HCT116 (cell line): ENCODE measurements around the gene SMYD4. TPM values are rescaled to one million over a fixed set of nuclear protein-coding genes. Genes with fewer than 3 reads are reported as not detected.

ENCODE experiments used
- ATAC-seq: fragments of 200-7000 bp; cut with Tn5 transposase; 2 replicates; pipeline ENCODE4 v1.9.1; 2020; ENCODE audit warnings: mild to moderate bottlenecking, moderate library complexity
- BruUV-seq: library from RNA; stranded (reverse); fragments of 400-500 nt; replicated peaks from 2 replicates; lab custom pipeline; 2021; lab: Mats Ljungman, UMichigan
- CTCF ChIA-PET: fragments of 300-600 bp; sonication (Branson Sonifier 250); formaldehyde crosslinking; loops from one replicate; lab custom pipeline; 2021; ENCODE audit warnings: antibody characterized with exemption; lab: Charles Lee
- POLR2A ChIA-PET: fragments of 300-600, 350-600 bp; sonication (Branson Sonifier 250); formaldehyde crosslinking; loops from one replicate; lab custom pipeline; 2021; ENCODE audit warnings: antibody characterized with exemption; lab: Charles Lee
- RAD21 ChIA-PET, 2 experiments: fragments of 300-600 bp; sonication (Branson Sonifier 250); formaldehyde crosslinking; loops; one replicate each; lab custom pipeline; 2023; ENCODE audit warnings: low total read pairs in 2 of 2; ENCODE audit not compliant: uncharacterized antibody in 2 of 2, unreplicated experiment in 2 of 2, low non-redundant PET in 1 of 2; lab: Charles Lee
- DNase-seq: peaks from one replicate; pipeline ENCODE4 v3.0.0-alpha.2; 2010; ENCODE audit warnings: low read depth, low spot score
- H2AFZ ChIP-seq: fragments of 200-600 bp; shearing (Covaris generic), sonication (generic); 2 replicates; pipeline ENCODE4 v1.6.1; 2017; ENCODE audit warnings: low read depth, mixed run types, mixed read lengths, antibody characterized with exemption, low read length; ENCODE audit not compliant: poor library complexity, severe bottlenecking
- H3K27ac ChIP-seq: 2 replicates; pipeline ENCODE4 v1.5.1; 2012; ENCODE audit warnings: low read depth, low read length
- H3K27me3 ChIP-seq: fragments of 200-600 bp; sonication (generic); 2 replicates; pipeline ENCODE4 v1.6.1; 2016; ENCODE audit warnings: mixed run types, low read length, mixed read lengths; ENCODE audit not compliant: insufficient read depth
- H3K36me3 ChIP-seq, 2 experiments: fragments of 200-500 bp in 1 of 2; fragments of 200-600 bp in 1 of 2; sonication (Bioruptor generic) in 1 of 2; sonication (generic) in 1 of 2; 2 replicates each; pipeline versions ENCODE4 v1.5.1 to v1.6.1; 2014 to 2016; ENCODE audit warnings: low read length in 2 of 2, inconsistent platforms in 1 of 2, mixed read lengths in 1 of 2, mixed run types in 1 of 2; ENCODE audit not compliant: insufficient read depth in 2 of 2, control insufficient read depth in 1 of 2
- H3K4me1 ChIP-seq, 2 experiments: fragments of 200-600 bp in 1 of 2; sonication (generic) in 1 of 2; 2 replicates each; pipeline versions ENCODE4 v1.5.1 to v1.6.1; 2012 to 2017; ENCODE audit warnings: low read length in 2 of 2, inconsistent platforms in 1 of 2, mild to moderate bottlenecking in 1 of 2, mixed read lengths in 1 of 2, mixed run types in 1 of 2, moderate library complexity in 1 of 2; ENCODE audit not compliant: insufficient read depth in 2 of 2, control insufficient read depth in 1 of 2
- H3K4me2 ChIP-seq: fragments of 200-600 bp; sonication (generic); 2 replicates; pipeline ENCODE4 v1.6.1; 2017; ENCODE audit warnings: mixed run types, low read length, mixed read lengths
- H3K4me3 ChIP-seq, 2 experiments: fragments of 200-600 bp in 1 of 2; sonication (generic) in 1 of 2; replicated peaks in 1 of 2; 2 replicates each; pipeline ENCODE4 v1.5.1; 2011 to 2016; ENCODE audit warnings: low read length in 2 of 2, control low read depth in 1 of 2, low read depth in 1 of 2, mild to moderate bottlenecking in 1 of 2, mixed read lengths in 1 of 2, mixed run types in 1 of 2
- H3K79me2 ChIP-seq: fragments of 200-600 bp; sonication (generic); 2 replicates; pipeline ENCODE4 v1.6.1; 2017; ENCODE audit warnings: mild to moderate bottlenecking, mixed run types, low read length, moderate library complexity, mixed read lengths; ENCODE audit not compliant: insufficient read depth
- H3K9ac ChIP-seq: fragments of 200-600 bp; sonication (generic); 2 replicates; pipeline ENCODE4 v1.6.1; 2016; ENCODE audit warnings: low read length, mixed read lengths
- H3K9me2 ChIP-seq: fragments of 200-600 bp; sonication (generic), shearing (Covaris generic); 2 replicates; pipeline ENCODE4 v1.6.1; 2017; ENCODE audit warnings: mixed run types, mild to moderate bottlenecking, moderate library complexity; ENCODE audit not compliant: insufficient read depth
- H3K9me3 ChIP-seq, 2 experiments: fragments of 200-500 bp in 1 of 2; fragments of 200-600 bp in 1 of 2; sonication (Bioruptor generic) in 1 of 2; sonication (generic) in 1 of 2; 2 replicates each; pipeline ENCODE4 v1.6.1; 2014 to 2017; ENCODE audit warnings: low read length in 2 of 2, mixed read lengths in 2 of 2, inconsistent platforms in 1 of 2, low read depth in 1 of 2, mild to moderate bottlenecking in 1 of 2, mixed run types in 1 of 2, moderate library complexity in 1 of 2; ENCODE audit not compliant: control insufficient read depth in 1 of 2, insufficient read depth in 1 of 2
- H4K20me1 ChIP-seq: fragments of 200-600 bp; sonication (generic), shearing (Covaris generic); 2 replicates; pipeline ENCODE4 v1.6.1; 2017; ENCODE audit warnings: mixed run types, mild to moderate bottlenecking, moderate library complexity; ENCODE audit not compliant: insufficient read depth
- CTCF ChIP-seq, 3 experiments: fragments of 200-600 bp in 1 of 3; sonication (generic) in 1 of 3; IDR thresholded peaks in 2 of 3; conservative IDR thresholded peaks in 1 of 3; 2 replicates each; pipeline ENCODE4 v1.5.1; 2012 to 2017; ENCODE audit warnings: low read depth in 2 of 3, low read length in 2 of 3, antibody characterized with exemption in 1 of 3, borderline replicate concordance in 1 of 3, control low read depth in 1 of 3, mild to moderate bottlenecking in 1 of 3, mixed read lengths in 1 of 3, mixed run types in 1 of 3, moderate library complexity in 1 of 3; ENCODE audit not compliant: insufficient read depth in 1 of 3
- EGR1 ChIP-seq: IDR thresholded peaks from 2 replicates; pipeline ENCODE4 v1.6.1; 2012; ENCODE audit warnings: low read depth
- ELF1 ChIP-seq: IDR thresholded peaks from 2 replicates; pipeline ENCODE4 v1.6.1; 2012; ENCODE audit warnings: low read depth, borderline replicate concordance
- POLR2AphosphoS5 ChIP-seq: IDR thresholded peaks from 2 replicates; pipeline ENCODE4 v1.6.1; 2011; ENCODE audit warnings: mild to moderate bottlenecking, low read depth, low read length, moderate library complexity
- RAD21 ChIP-seq: IDR thresholded peaks from 2 replicates; pipeline ENCODE4 v1.6.1; 2012; ENCODE audit warnings: low read depth, mild to moderate bottlenecking
- YY1 ChIP-seq: IDR thresholded peaks from 2 replicates; pipeline ENCODE4 v1.6.1; 2011; ENCODE audit warnings: low read length, low read depth, moderate library complexity, mild to moderate bottlenecking; ENCODE audit not compliant: insufficient replicate concordance; ENCODE audit errors: extremely low read depth
- intact Hi-C: fragments of 100-400 bp; cut with micrococcal nuclease; formaldehyde crosslinking; loops from 2 replicates; pipeline ENCODE4 v1.10.0; 2022
- total RNA-seq: library from RNA; stranded (reverse); gene quantifications from one replicate; pipeline ENCODE4 v1.2.1, GENCODE V29; 2021; ENCODE audit not compliant: unreplicated experiment
- TF ChIP-seq, protein P1 (sequence below): IDR thresholded peaks from 2 replicates; pipeline ENCODE4 v1.6.1; 2012; ENCODE audit warnings: low read depth

The SMYD4 gene
- total RNA-seq, 1 experiment from 2014 or later, result 16.9 TPM

DNA sequence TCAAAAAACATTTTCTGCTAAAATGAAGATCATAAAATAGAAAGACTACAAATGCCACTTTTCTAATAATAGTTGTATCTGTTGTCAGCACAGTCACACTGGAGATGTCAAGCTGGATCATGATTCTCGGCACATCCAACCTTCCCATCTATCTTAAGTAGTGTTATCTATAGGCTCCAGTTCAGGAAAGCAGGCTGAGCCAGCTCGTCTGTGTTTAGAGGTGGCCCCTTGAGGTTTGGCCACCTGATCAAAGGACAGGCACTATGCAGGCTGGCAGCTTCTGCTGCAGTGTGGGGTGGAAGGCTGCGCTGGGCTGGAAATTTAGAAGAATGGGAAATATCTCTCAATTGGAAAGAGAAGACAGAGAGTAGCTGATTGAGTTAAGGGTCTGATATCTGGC lies 32.4 kb downstream of the SMYD4 start:
- Histone ChIP-seq H3K27me3 (no peaks in the 10 kb centered on the region), H3K79me2 (peaks cover 50% of the 10 kb centered on the region)
- intact Hi-C loops, result no loop called here
- no peak for TF ChIP-seq POLR2AphosphoS5
- TF ChIP-seq, all 23 proteins: peak for 0
- no peak overlapping the region for H3K4me3 ChIP-seq
- H2AFZ ChIP-seq, result no peak overlapping the region
- no TSS peak for BruUV-seq
- POLR2A ChIA-PET, result no interaction called here
- no peak overlapping the region for H3K4me2 ChIP-seq
- no peak for ATAC-seq
- peaks cover 7 to 12% of the 10 kb centered on the region in 2 experiments for H3K36me3 ChIP-seq
- no peaks in the 10 kb centered on the region for H4K20me1 ChIP-seq
- H3K9ac ChIP-seq, result no peak overlapping the region
- no peaks in the 10 kb centered on the region for H3K9me3 ChIP-seq
- no peaks in the 10 kb centered on the region for H3K4me1 ChIP-seq
- H3K27ac ChIP-seq, result no peak overlapping the region
- RAD21 ChIA-PET, result no interaction called here
- CTCF ChIA-PET, result no interaction called here
- no peak for DNase-seq
- H3K9me2 ChIP-seq, result no peaks in the 10 kb centered on the region

- no peaks in the 10 kb centered on the region for H3K9me2 ChIP-seq
- H2AFZ ChIP-seq, result no peak overlapping the region
- no peak overlapping the region for H3K9ac ChIP-seq
- intact Hi-C loops, result no loop called here
- H4K20me1 ChIP-seq, result no peaks in the 10 kb centered on the region
- ChIA-PET POLR2A (no interaction called here), CTCF (no interaction called here), RAD21 (no interaction called here)
- DNase-seq, result no peak
- no peaks in the 10 kb centered on the region for H3K27me3 ChIP-seq
- H3K4me3 ChIP-seq, result no peak overlapping the region
- TF ChIP-seq YY1 (no peak), CTCF (IDR thresholded peaks at IDR 0.05 in 2 of 3, conservative IDR thresholded peaks at IDR 0.05 in 1 of 3; ENCODE audit: borderline replicate concordance in 1 of 3, insufficient read depth in 1 of 3, low read depth in 2 of 3, low read length in 2 of 3) (no peak), RAD21 (no peak), EGR1 (no peak), ELF1 (no peak)
- TF ChIP-seq, protein P1, sequence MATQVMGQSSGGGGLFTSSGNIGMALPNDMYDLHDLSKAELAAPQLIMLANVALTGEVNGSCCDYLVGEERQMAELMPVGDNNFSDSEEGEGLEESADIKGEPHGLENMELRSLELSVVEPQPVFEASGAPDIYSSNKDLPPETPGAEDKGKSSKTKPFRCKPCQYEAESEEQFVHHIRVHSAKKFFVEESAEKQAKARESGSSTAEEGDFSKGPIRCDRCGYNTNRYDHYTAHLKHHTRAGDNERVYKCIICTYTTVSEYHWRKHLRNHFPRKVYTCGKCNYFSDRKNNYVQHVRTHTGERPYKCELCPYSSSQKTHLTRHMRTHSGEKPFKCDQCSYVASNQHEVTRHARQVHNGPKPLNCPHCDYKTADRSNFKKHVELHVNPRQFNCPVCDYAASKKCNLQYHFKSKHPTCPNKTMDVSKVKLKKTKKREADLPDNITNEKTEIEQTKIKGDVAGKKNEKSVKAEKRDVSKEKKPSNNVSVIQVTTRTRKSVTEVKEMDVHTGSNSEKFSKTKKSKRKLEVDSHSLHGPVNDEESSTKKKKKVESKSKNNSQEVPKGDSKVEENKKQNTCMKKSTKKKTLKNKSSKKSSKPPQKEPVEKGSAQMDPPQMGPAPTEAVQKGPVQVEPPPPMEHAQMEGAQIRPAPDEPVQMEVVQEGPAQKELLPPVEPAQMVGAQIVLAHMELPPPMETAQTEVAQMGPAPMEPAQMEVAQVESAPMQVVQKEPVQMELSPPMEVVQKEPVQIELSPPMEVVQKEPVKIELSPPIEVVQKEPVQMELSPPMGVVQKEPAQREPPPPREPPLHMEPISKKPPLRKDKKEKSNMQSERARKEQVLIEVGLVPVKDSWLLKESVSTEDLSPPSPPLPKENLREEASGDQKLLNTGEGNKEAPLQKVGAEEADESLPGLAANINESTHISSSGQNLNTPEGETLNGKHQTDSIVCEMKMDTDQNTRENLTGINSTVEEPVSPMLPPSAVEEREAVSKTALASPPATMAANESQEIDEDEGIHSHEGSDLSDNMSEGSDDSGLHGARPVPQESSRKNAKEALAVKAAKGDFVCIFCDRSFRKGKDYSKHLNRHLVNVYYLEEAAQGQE, result no peak
- H3K9me3 ChIP-seq, result no peaks in the 10 kb centered on the region
- H3K36me3 ChIP-seq, result peaks cover 3 to 12% of the 10 kb centered on the region in 2 experiments
- no peaks in the 10 kb centered on the region for H3K4me1 ChIP-seq
- no peak for ATAC-seq
- H3K4me2 ChIP-seq, result no peak overlapping the region
- H3K79me2 ChIP-seq, result peaks cover 51% of the 10 kb centered on the region
- BruUV-seq, result no TSS peak
- H3K27ac ChIP-seq, result no peak overlapping the region
Observed at GRCh38 chr17:1796800-1797199, 32.9 kb downstream of the SMYD4 start.
